Activated CD4-positive, alpha-beta T cell treated with anti-CD3 and anti-CD28 coated beads for 36 hours (primary cell): ENCODE results near the gene ELMO3. TPM values are rescaled to one million over a fixed set of nuclear protein-coding genes. Genes with fewer than 3 reads are reported as not detected.
A peak's percentile ranks its signal among the peaks of the same experiment; 100 is the strongest.

Source experiments
- ATAC-seq: fragments of 200-7000 bp; cut with Tn5 transposase; one replicate; pipeline ENCODE4 v1.10.0; 2021; ENCODE audit warnings: mild to moderate bottlenecking, moderate library complexity
- CTCF ChIA-PET: fragments of 350-600 bp; sonication (Branson Sonifier 250); formaldehyde crosslinking; loops from one replicate; lab custom pipeline; 2021; ENCODE audit warnings: antibody characterized with exemption; lab: Charles Lee
- POLR2A ChIA-PET: fragments of 350-600 bp; sonication (Branson Sonifier 250); formaldehyde crosslinking; loops from one replicate; lab custom pipeline; 2021; ENCODE audit warnings: antibody characterized with exemption, inconsistent platforms; lab: Charles Lee
- DNase-seq: peaks from one replicate; pipeline ENCODE4 v3.0.0-alpha.2; 2020
- H3K27ac Mint-ChIP-seq: one replicate; pipeline ENCODE4 v1.8.0; 2021; ENCODE audit warnings: mixed read lengths
- H3K27me3 Mint-ChIP-seq: one replicate; pipeline ENCODE4 v1.8.0; 2021; ENCODE audit warnings: mixed read lengths
- H3K36me3 Mint-ChIP-seq: one replicate; pipeline ENCODE4 v1.8.0; 2021; ENCODE audit warnings: low read depth, mixed read lengths
- H3K4me1 Mint-ChIP-seq: one replicate; pipeline ENCODE4 v1.8.0; 2021; ENCODE audit warnings: mixed read lengths
- H3K4me3 Mint-ChIP-seq: one replicate; pipeline ENCODE4 v1.8.0; 2021; ENCODE audit warnings: mild to moderate bottlenecking, moderate library complexity, mixed read lengths
- H3K9me3 Mint-ChIP-seq: one replicate; pipeline ENCODE4 v1.8.0; 2021; ENCODE audit warnings: low read depth, mixed read lengths
- intact Hi-C, 2 experiments: fragments of 100-400 bp; cut with DNase I in 1 of 2; cut with micrococcal nuclease in 1 of 2; formaldehyde crosslinking; loops; one replicate each; pipeline versions ENCODE4 v1.14.2 to v1.15.1; 2022 to 2024; cut with DNase I, micrococcal nuclease
- total RNA-seq, 2 experiments: library from RNA; stranded (reverse); gene quantifications; one replicate each; pipeline ENCODE4 v1.2.3, GENCODE V29; 2021

ELMO3 gene
- total RNA-seq, 2 experiments from 2014 or later, result 3.0 to 4.6 TPM

DNA sequence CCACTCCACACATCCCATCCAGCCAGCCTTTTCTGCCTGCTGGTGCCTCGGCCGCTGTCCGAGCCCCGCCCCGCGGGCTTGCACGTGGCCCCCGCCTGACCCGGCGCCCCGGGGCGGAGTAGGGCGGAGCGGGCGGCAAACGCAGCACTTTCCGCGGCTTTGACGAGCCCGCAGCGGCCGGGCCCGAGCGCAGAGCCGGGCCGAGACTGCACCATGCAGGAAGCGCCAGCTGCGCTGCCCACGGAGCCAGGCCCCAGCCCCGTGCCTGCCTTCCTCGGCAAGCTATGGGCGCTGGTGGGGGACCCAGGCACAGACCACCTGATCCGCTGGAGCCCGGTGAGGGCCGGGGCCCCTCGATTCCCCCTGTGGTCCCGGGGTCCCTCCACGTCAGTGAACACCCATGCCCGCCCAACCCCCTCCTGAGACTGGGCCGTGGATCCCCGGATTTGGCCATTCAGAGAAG lies 34.3 kb upstream of the ELMO3 start, which contains the start of gene HSF4:
Gene HSF4 (plus strand): TSS at position 147 of the 463 bp plus-strand sequence. CDS start 67 bp downstream, at position 214.
- CTCF ChIA-PET, result interaction anchor here (1.7 to 4.5 kb wide), 2 partner anchors 9 to 11 kb away, joined by 10 to 39 read pairs; no protein-coding TSS in a partner anchor
- Mint-ChIP-seq H3K9me3 (no peaks in the 10 kb centered on the region), H3K4me3 (no peak within 1 kb of the TSS), H3K36me3 (peaks cover 7% of the 10 kb centered on the region), H3K27ac (no peak within 1 kb of the TSS), H3K4me1 (peaks cover 29% of the 10 kb centered on the region), H3K27me3 (peaks cover 51% of the 10 kb centered on the region)
- peak; percentile 48 for DNase-seq
- POLR2A ChIA-PET, result no interaction called here
- ATAC-seq, result no peak
- intact Hi-C loops, result loop anchor here in 1 of 2 experiments (1.0 to 5.0 kb wide), 2 partner anchors 10 to 498 kb away; partner anchors contain the start of genes ACD and PARD6A

DNA sequence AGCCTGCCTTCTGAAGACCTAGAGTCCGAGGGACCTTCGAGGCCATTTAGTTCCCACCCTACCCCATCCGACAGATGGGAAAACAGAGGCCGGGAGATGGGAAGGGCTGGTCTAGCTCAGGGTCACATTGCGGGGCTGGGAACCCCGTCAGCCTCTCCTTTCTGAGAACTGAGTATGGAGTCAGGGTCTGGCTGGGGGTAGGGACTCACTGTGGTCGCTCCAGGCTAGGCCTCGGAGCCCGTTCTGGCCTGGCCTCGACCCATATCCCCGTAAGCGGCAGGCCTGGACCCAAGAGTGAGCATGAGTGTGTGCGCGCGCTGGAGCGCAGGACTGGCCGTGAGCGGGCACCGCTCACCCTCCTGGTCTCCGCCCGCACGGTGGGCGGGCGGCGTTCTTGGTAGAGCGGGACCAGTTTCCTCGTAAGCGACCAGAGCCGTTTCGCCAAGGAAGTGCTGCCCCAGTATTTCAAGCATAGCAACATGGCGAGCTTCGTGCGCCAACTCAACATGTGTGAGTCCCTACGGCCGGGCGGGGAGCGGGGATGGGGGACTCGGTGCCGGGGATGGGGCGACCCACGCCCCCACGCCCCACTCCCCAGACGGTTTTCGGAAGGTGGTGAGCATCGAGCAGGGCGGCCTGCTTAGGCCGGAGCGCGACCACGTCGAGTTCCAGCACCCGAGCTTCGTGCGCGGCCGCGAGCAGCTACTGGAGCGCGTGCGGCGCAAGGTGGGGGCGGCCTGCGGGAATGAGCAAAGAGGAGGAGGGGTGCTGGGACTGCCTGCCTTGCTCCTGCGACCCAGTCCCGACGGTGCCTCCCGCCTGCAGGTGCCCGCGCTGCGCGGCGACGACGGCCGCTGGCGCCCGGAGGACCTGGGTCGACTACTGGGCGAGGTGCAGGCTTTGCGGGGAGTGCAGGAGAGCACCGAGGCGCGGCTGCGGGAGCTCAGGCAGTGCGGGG lies 33.5 kb upstream of the ELMO3 start:
- Mint-ChIP-seq H3K27me3 (peaks cover 51% of the 10 kb centered on the region), H3K9me3 (no peaks in the 10 kb centered on the region), H3K36me3 (peaks cover 7% of the 10 kb centered on the region), H3K4me3 (no peak overlapping the region), H3K4me1 (peaks cover 35% of the 10 kb centered on the region), H3K27ac (no peak overlapping the region)
- intact Hi-C loops, result no loop called here
- ATAC-seq, result no peak
- CTCF ChIA-PET, result interaction anchor here (1.0 to 1.7 kb wide), 2 partner anchors 8 to 10 kb away, joined by 6 to 10 read pairs; no protein-coding TSS in a partner anchor
- POLR2A ChIA-PET, result interaction anchor here (0.6 kb wide), 2 partner anchors 232 to 319 kb away, joined by 3 read pairs; no protein-coding TSS in a partner anchor
- peak; percentile 39 for DNase-seq

DNA sequence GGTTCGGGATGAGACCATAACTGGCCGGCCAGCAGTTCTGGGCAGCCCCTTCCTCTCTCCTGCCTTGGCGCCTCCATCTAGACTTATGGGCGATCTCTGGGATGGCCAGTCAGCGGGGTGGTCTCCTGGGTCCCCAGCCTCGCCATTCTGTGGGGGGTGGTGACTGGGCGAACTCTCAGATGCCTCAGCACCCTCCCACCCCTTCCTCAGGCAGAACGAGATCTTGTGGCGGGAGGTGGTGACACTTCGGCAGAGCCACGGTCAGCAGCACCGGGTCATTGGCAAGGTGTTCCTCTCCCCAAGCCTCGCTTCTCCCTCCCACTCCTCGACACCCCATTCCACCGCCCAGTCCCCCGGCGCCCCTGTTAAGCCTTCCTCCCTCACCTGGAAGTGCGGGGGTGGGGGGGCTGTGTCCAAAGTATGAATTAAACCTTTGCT lies 32.8 kb upstream of the ELMO3 start:
- ChIA-PET CTCF (interaction anchor here (1.0 to 1.5 kb wide), 2 partner anchors 9 to 214 kb away, joined by 4 to 6 read pairs; no protein-coding TSS in a partner anchor), POLR2A (interaction anchor here (0.6 kb wide), 1 partner anchor 318 kb away, joined by 3 read pairs; no protein-coding TSS in a partner anchor)
- ATAC-seq (no peak), DNase-seq (no peak)
- intact Hi-C loops, result no loop called here
- Mint-ChIP-seq H3K27me3 (peaks cover 56% of the 10 kb centered on the region), H3K4me3 (no peak overlapping the region), H3K4me1 (peaks cover 36% of the 10 kb centered on the region), H3K9me3 (no peaks in the 10 kb centered on the region), H3K27ac (no peak overlapping the region), H3K36me3 (peaks cover 8% of the 10 kb centered on the region)

DNA sequence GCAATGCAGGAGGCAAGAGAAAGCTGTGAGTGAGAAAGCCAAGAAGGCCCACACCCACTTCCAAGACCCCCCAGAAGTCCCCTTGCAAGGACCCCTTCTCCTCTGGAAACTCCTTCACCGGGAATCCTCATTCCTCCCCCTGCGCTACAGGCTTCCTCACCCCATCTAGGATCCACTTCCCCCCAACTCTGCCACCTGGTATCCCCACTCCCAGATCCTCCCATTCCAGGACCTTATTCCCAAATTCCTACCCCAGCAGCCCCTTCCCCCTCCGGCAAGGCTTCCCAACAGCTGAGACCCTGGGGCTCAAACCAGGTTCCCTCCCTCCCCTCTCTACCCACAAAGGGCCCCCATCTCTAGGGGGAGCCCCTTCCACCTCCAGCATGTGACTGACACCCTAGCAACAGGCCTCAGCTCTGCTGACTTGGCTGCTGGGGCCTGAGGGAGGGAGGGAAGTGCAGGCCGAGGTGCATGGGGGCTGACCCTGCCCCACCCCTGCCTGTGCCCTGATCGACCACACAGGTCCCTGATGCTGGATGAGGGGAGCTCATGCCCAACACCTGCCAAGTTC lies 32.2 kb upstream of the ELMO3 start:
- CTCF ChIA-PET, result interaction anchor here (0.5 to 3.3 kb wide), 4 partner anchors 9 to 214 kb away, joined by 3 to 15 read pairs (median 5); partner anchors contain the start of gene B3GNT9
- DNase-seq (peak; percentile 41), ATAC-seq (no peak)
- Mint-ChIP-seq H3K27ac (no peak overlapping the region), H3K27me3 (peaks cover 59% of the 10 kb centered on the region), H3K4me3 (no peak overlapping the region), H3K36me3 (peaks cover 6% of the 10 kb centered on the region), H3K9me3 (no peaks in the 10 kb centered on the region), H3K4me1 (peaks cover 36% of the 10 kb centered on the region)
- intact Hi-C loops, result no loop called here
- POLR2A ChIA-PET, result no interaction called here

DNA sequence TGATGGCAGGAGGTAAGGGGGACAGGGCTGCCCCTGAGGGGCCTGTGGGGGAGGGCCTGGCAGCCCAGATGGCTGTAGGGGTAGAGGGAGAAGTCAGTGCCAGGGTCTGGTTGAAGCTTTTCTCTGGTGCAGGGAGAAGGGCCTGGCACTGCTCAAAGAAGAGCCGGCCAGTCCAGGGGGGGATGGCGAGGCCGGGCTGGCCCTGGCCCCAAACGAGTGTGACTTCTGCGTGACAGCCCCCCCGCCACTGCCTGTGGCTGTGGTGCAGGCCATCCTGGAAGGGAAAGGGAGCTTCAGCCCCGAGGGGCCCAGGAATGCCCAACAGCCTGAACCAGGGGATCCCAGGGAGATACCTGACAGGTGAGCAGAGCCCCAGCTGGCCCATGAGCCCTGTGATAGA lies 31.3 kb upstream of the ELMO3 start:
- peaks cover 4% of the 10 kb centered on the region for H3K36me3 Mint-ChIP-seq
- peaks cover 60% of the 10 kb centered on the region for H3K27me3 Mint-ChIP-seq
- H3K4me3 Mint-ChIP-seq, result no peak overlapping the region
- ATAC-seq (no peak), DNase-seq (no peak)
- CTCF ChIA-PET, result interaction anchor here (0.5 to 3.3 kb wide), 6 partner anchors 10 to 215 kb away, joined by 3 to 15 read pairs (median 4); partner anchors contain the start of gene B3GNT9
- H3K4me1 Mint-ChIP-seq, result peaks cover 28% of the 10 kb centered on the region
- H3K9me3 Mint-ChIP-seq, result no peaks in the 10 kb centered on the region
- no peak overlapping the region for H3K27ac Mint-ChIP-seq
- intact Hi-C loops, result no loop called here
- POLR2A ChIA-PET, result interaction anchor here (0.6 kb wide), 1 partner anchor 156 kb away, joined by 3 read pairs; no protein-coding TSS in a partner anchor

DNA sequence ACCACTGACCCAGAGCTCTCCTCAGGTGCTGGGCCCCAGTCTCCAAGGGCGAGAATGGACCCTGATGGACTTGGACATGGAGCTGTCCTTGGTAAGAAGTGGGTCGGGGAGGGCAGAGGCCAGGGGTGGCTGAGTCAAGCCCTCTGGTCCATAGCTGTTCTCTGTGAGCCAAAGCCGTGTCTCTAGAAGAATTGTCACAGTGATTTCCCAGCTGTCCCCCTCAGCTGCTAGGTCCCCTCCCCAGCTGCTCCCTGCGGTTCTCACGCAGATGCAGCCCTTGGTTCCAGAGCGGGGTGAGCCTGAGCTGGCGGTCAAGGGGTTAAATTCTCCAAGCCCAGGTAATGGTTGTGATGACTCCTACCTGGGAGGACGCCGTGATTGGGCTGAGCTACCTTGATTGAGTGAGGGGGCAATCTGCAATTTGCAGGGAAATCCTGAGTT lies 29.9 kb upstream of the ELMO3 start:
- peaks cover 4% of the 10 kb centered on the region for H3K36me3 Mint-ChIP-seq

DNA sequence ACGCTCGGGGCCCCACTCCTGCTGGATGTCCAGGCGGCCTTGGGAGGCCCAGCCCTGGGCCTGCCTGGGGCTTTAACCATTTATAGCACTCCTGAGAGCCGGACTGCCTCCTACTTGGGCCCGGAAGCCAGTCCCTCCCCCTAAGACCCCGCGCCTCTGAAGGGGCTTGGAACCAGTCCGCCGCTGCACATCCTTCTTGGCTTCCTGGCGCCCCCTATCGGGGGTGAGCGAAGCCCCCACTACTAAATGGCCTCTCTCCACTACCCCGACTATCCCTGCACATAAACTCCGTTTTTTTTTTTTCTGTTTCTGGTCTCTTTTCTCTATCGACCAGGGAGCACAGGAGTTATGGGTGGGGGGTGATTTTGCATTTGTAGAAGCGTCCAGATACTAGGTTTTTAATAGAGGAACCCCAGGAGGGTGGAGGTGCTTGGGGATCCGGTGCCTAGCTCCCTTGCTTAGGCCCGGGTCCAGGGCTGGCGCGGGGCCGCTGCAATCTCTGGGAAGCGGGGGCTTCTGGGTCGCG lies 29.2 kb upstream of the ELMO3 start:
- ATAC-seq, result no peak
- peak; percentile 71 for DNase-seq
- Mint-ChIP-seq H3K27ac (peak overlapping the region; percentile 74), H3K36me3 (peaks cover 4% of the 10 kb centered on the region), H3K9me3 (no peaks in the 10 kb centered on the region), H3K4me3 (peak overlapping the region; percentile 70), H3K27me3 (peaks cover 67% of the 10 kb centered on the region), H3K4me1 (peaks cover 38% of the 10 kb centered on the region)
- POLR2A ChIA-PET, result interaction anchor here (1.5 kb wide), 1 partner anchor 9 kb away, joined by 5 read pairs; the partner anchor contains the start of genes FBXL8 and TRADD
- CTCF ChIA-PET, result interaction anchor here (0.7 to 3.3 kb wide), 7 partner anchors 9 to 191 kb away, joined by 3 to 15 read pairs (median 5); partner anchors contain the start of gene TMEM208
- intact Hi-C loops, result loop anchor here in 1 of 2 experiments (1.0 kb wide), 1 partner anchor 10 kb away; the partner anchor contains the start of genes FBXL8 and TRADD

More for the DNA sequence above, 29.9 kb upstream of the ELMO3 start:
- no peaks in the 10 kb centered on the region for H3K9me3 Mint-ChIP-seq
- CTCF ChIA-PET, result interaction anchor here (0.5 to 3.3 kb wide), 9 partner anchors 9 to 1185 kb away, joined by 3 to 15 read pairs (median 3); partner anchors contain the start of gene PHAF1
- no peak overlapping the region for H3K4me3 Mint-ChIP-seq
- H3K27ac Mint-ChIP-seq, result no peak overlapping the region
- POLR2A ChIA-PET, result interaction anchor here (1.5 kb wide), 1 partner anchor 9 kb away, joined by 5 read pairs; the partner anchor contains the start of genes FBXL8 and TRADD
- intact Hi-C loops, result no loop called here
- peaks cover 70% of the 10 kb centered on the region for H3K27me3 Mint-ChIP-seq
- ATAC-seq, result no peak
- H3K4me1 Mint-ChIP-seq, result peaks cover 39% of the 10 kb centered on the region
- no peak for DNase-seq

DNA sequence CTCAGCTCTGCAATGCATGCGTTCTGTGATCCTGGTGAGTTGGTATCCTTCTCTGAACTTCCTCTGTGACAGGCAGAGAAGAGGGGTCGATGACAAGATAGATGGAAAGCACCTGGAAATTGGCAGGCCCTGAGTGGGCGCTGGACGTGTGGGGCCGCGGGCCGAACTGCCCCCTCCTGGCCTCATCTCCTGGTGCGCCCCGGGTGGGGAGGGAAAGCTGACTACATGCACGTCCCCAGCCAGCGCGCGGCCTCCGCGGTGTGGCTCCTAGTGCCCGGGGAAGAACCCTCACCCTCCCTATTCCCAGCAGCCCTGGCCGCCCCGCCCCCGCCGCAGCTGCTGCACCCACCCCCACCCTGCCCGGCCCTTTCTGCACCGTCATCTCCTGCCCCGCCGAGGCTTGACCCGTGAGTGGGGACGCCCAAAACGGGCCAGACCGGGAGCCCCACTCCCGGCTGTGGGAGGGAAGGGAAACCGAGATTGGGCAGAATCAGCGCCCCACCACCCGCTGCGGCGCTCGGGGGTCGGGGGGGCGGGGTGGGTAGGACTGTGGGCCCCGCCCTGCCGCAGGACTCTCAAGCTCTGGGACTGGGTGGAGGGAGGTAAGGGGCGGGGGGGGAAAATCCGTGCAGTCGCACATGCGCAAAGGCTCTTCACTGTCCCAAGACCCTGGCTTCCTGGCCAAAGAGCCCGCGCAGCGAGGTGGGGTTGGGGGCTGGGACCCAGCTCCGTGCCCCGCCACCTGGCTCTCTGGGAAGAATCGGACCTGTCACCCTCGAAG lies 28.6 kb upstream of the ELMO3 start, which contains the start of gene NOL3:
Gene NOL3 (plus strand): TSS at position 371 of the 781 bp plus-strand sequence.
- no peaks in the 10 kb centered on the region for H3K9me3 Mint-ChIP-seq
- CTCF ChIA-PET, result interaction anchor here (0.7 to 3.3 kb wide), 8 partner anchors 10 to 191 kb away, joined by 3 to 15 read pairs (median 5); partner anchors contain the start of gene TMEM208
- intact Hi-C loops, result loop anchor here in 1 of 2 experiments (1.0 kb wide), 1 partner anchor 11 kb away; the partner anchor contains the start of genes FBXL8 and TRADD
- H3K27me3 Mint-ChIP-seq, result peaks cover 63% of the 10 kb centered on the region
- DNase-seq (peak; percentile 89), ATAC-seq (peak; percentile 58)
- peaks cover 35% of the 10 kb centered on the region for H3K4me1 Mint-ChIP-seq
- peaks cover 4% of the 10 kb centered on the region for H3K36me3 Mint-ChIP-seq
- POLR2A ChIA-PET, result interaction anchor here (1.5 kb wide), 1 partner anchor 10 kb away, joined by 5 read pairs; the partner anchor contains the start of genes FBXL8 and TRADD
- H3K27ac Mint-ChIP-seq, result peak within 1 kb of the TSS; percentile 74
- H3K4me3 Mint-ChIP-seq, result peak within 1 kb of the TSS; percentile 70

DNA sequence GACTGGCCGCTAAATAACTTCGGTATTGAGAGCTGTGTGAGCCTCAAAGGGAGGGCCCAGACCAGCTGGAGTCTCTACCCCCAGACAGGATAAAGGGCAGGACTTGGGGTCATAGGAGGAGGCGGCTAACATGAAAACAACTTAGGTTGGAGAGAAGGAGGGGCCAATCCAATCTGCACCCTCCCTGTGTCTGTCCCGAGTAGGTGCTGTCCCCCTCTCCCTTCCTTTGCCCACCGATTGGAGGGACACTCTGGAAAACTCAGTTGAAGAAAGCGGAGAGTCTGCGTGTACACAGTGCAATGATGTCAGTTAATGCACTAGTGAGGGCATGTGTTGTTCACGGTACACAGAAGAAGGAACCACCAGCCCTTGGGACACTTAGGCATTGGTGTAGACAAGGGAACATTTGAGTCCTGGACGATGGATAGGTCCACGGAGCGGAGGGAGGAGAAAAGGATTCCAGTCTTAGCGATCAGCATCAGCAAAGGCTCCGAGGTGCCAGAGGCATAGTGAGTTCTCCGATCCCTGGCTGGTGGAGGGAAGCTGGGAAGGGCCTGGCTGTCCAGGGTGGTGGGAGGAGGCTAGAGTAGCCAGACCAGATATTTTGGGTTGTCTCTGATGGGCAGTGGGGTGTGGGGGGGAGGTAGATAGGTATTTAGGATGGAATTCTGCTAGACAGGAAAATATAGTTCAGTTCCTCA lies 27.8 kb upstream of the ELMO3 start:
- Mint-ChIP-seq H3K9me3 (no peaks in the 10 kb centered on the region), H3K4me1 (peaks cover 33% of the 10 kb centered on the region), H3K27me3 (peaks cover 66% of the 10 kb centered on the region), H3K27ac (peak overlapping the region; percentile 47), H3K36me3 (peaks cover 4% of the 10 kb centered on the region), H3K4me3 (peak overlapping the region; percentile 70)
- DNase-seq, result no peak
- POLR2A ChIA-PET, result no interaction called here
- intact Hi-C loops, result loop anchor here in 1 of 2 experiments (1.0 kb wide), 1 partner anchor 12 kb away; the partner anchor contains the start of genes FBXL8 and TRADD
- ATAC-seq, result no peak
- CTCF ChIA-PET, result interaction anchor here (0.9 to 1.4 kb wide), 5 partner anchors 14 to 154 kb away, joined by 3 to 6 read pairs (median 5); partner anchors contain the start of gene TMEM208
